Stomach (tissue), 9 donors: ENCODE data around the gene KLHDC10. TPM values are rescaled to one million over a fixed set of nuclear protein-coding genes. Genes with fewer than 3 reads are reported as not detected.
"Not testable (repeated sequence)": the region's sequence is repeated elsewhere in the genome, so short reads cannot be mapped to it uniquely, and the experiment has no call there.

ENCODE experiments used
- DNase-seq, 2 donors: peaks; one replicate each; pipeline versions ENCODE4 v3.0.0 to v3.0.0-alpha.2; 2013 to 2019
- H3K27ac ChIP-seq, 5 donors: fragments of 200-600 bp in 4 of 5; sonication (generic) in 4 of 5; one replicate each; pipeline ENCODE4 v1.5.1; 2013 to 2019; ENCODE audit warnings: mild to moderate bottlenecking in 1 of 5, moderate library complexity in 1 of 5
- H3K27me3 ChIP-seq, 3 donors: fragments of 200-600 bp; sonication (generic); one replicate each; pipeline ENCODE4 v1.5.1; 2017 to 2019; ENCODE audit warnings: mixed run types in 1 of 3
- H3K36me3 ChIP-seq, 4 donors: fragments of 200-600 bp; sonication (generic); 1 replicate in 3 of 4; 2 replicates in 1 of 4; pipeline ENCODE4 v1.5.1; 2016 to 2019
- H3K4me1 ChIP-seq, 4 donors: fragments of 200-600 bp; sonication (generic); one replicate each; pipeline ENCODE4 v1.5.1; 2016 to 2019
- H3K4me3 ChIP-seq, 4 donors: fragments of 200-600 bp; sonication (generic) in 3 of 4; one replicate each; pipeline ENCODE4 v1.5.1; 2016 to 2019; ENCODE audit warnings: mild to moderate bottlenecking in 1 of 4
- H3K9me3 ChIP-seq, 4 donors: fragments of 200-600 bp; sonication (generic); one replicate each; pipeline ENCODE4 v1.5.1; 2016 to 2019
- EP300 ChIP-seq: sonication (generic); formaldehyde crosslinking; IDR thresholded peaks from one replicate; pipeline ENCODE4 v1.6.1; 2017; ENCODE audit warnings: antibody characterized with exemption
- POLR2A ChIP-seq, 4 donors: fragments of 450-650 bp; IDR thresholded peaks; one replicate each; pipeline ENCODE4 v1.6.1; 2016; ENCODE audit warnings: antibody characterized with exemption in 4 of 4, control low read depth in 2 of 4, mild to moderate bottlenecking in 1 of 4, moderate library complexity in 1 of 4
- POLR2AphosphoS5 ChIP-seq, 3 donors: sonication (generic); formaldehyde crosslinking; IDR thresholded peaks; one replicate each; pipeline ENCODE4 v1.6.1; 2016; ENCODE audit warnings: antibody characterized with exemption in 3 of 3
- WGBS, 5 donors: extraction: QIAGEN DNeasy Blood & Tissue Kit in 3 of 5; methylation state at CpG; one replicate each; pipeline versions ENCODE4 v1.1.5 to v1.1.7; 2013 to 2018; 5-methylcytosine and 5-hydroxymethylcytosine counted together
- intact Hi-C: fragments of 100-400 bp; cut with DNase I; formaldehyde crosslinking; loops from one replicate; pipeline ENCODE4 v1.15.1; 2023; ENCODE audit warnings: low total_unique reads
- polyA plus RNA-seq, 3 donors: library from polyadenylated mRNA; stranded (reverse); fragments of 200-250 nt; gene quantifications; one replicate each; pipeline ENCODE4 v1.2.3, GENCODE V29; 2013
- total RNA-seq, 5 donors: library from RNA; depleted of rRNA; stranded (reverse); fragments of >200 nt; gene quantifications; one replicate each; pipeline versions ENCODE4 v1.1.0 to v1.2.3, GENCODE V29; 2014 to 2016
- TF ChIP-seq, protein P1 (sequence below), 7 experiments: fragments of 450-650 bp in 4 of 7; fragments of 200-600 bp in 3 of 7; sonication (generic) in 3 of 7; IDR thresholded peaks; one replicate each; pipeline ENCODE4 v1.5.1; 2016 to 2019; ENCODE audit warnings: antibody characterized with exemption in 7 of 7, control low read depth in 2 of 7, mild to moderate bottlenecking in 1 of 7
- donor health status: healthy with polysubstance abuse.
- donor health status: Bipolar disorder and iron deficiency.
- donor health status: healthy.

The KLHDC10 gene
- total and polyA plus RNA-seq, 8 donors, result 5.8 to 49.0 (median 22.5) TPM

GRCh38 chr7:130040576-130040975 lies 29.8 kb upstream of the KLHDC10 start:
- Histone ChIP-seq H3K4me1 (no peaks in the 10 kb centered on the region), H3K27me3 (no peaks in the 10 kb centered on the region), H3K36me3 (peaks cover 29 to 96% (median 92%) of the 10 kb centered on the region in 4 donors), H3K9me3 (no peaks in the 10 kb centered on the region), H3K27ac (no peak overlapping the region), H3K4me3 (no peak overlapping the region)
- WGBS, 5 donors, result 95 to 99% (median 98%) methylated on average over 4 of the region's 4 CpGs
- intact Hi-C loops, result no loop called here
- no peak for DNase-seq
- TF ChIP-seq EP300 (no peak), POLR2A (IDR thresholded peaks at IDR 0.05) (no peak), POLR2AphosphoS5 (IDR thresholded peaks at IDR 0.05) (no peak)
- TF ChIP-seq, protein P1, sequence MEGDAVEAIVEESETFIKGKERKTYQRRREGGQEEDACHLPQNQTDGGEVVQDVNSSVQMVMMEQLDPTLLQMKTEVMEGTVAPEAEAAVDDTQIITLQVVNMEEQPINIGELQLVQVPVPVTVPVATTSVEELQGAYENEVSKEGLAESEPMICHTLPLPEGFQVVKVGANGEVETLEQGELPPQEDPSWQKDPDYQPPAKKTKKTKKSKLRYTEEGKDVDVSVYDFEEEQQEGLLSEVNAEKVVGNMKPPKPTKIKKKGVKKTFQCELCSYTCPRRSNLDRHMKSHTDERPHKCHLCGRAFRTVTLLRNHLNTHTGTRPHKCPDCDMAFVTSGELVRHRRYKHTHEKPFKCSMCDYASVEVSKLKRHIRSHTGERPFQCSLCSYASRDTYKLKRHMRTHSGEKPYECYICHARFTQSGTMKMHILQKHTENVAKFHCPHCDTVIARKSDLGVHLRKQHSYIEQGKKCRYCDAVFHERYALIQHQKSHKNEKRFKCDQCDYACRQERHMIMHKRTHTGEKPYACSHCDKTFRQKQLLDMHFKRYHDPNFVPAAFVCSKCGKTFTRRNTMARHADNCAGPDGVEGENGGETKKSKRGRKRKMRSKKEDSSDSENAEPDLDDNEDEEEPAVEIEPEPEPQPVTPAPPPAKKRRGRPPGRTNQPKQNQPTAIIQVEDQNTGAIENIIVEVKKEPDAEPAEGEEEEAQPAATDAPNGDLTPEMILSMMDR (IDR thresholded peaks at IDR 0.05), result no peak

GRCh38 chr7:130047831-130048230 lies 22.5 kb upstream of the KLHDC10 start:
- Histone ChIP-seq H3K4me1 (peaks cover 0 to 23% (median 13%) of the 10 kb centered on the region in 4 donors), H3K9me3 (no peaks in the 10 kb centered on the region), H3K4me3 (no peak overlapping the region), H3K27ac (no peak overlapping the region), H3K27me3 (no peaks in the 10 kb centered on the region), H3K36me3 (peaks cover 8 to 56% (median 51%) of the 10 kb centered on the region in 4 donors)
- no peak for TF ChIP-seq POLR2A (IDR thresholded peaks at IDR 0.05)
- no peak for TF ChIP-seq EP300
- no peak for TF ChIP-seq POLR2AphosphoS5 (IDR thresholded peaks at IDR 0.05)
- TF ChIP-seq, protein P1 (IDR thresholded peaks at IDR 0.05), result no peak
- 75 to 93% (median 88%) methylated on average over 4 of the region's 4 CpGs for WGBS, 5 donors
- DNase-seq, result no peak
- intact Hi-C loops, result no loop called here

DNA sequence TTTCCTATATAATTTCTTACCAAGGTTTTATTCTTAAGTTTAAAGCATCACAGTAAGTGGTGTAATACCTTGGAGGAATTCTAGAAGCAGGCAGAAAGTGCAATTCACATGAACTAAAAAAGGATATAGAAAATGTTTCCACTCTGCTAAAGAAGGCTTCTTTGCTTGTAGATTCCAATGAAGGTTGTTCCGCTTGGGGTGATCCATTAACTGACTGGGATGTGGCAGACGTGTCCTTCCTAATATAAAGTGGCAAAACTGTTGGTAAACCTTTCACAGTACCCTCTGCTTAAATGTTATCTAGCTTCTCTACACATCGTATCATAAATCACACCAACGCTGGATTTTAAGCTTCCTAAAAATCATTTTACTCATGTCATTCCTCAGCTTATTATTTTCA lies 21.4 kb upstream of the KLHDC10 start:
- H3K4me1 ChIP-seq, result peaks cover 0 to 23% (median 13%) of the 10 kb centered on the region in 4 donors
- TF ChIP-seq POLR2AphosphoS5 (IDR thresholded peaks at IDR 0.05) (no peak), EP300 (no peak), POLR2A (IDR thresholded peaks at IDR 0.05) (no peak)
- TF ChIP-seq, protein P1 (IDR thresholded peaks at IDR 0.05), result no peak
- 90 to 94% (median 91%) methylated on average over 4 of the region's 4 CpGs for WGBS, 5 donors
- H3K36me3 ChIP-seq, result peaks cover 8 to 45% (median 41%) of the 10 kb centered on the region in 4 donors
- no peak overlapping the region for H3K27ac ChIP-seq
- no peak for DNase-seq
- H3K4me3 ChIP-seq, result no peak overlapping the region
- H3K27me3 ChIP-seq, result no peaks in the 10 kb centered on the region
- intact Hi-C loops, result no loop called here
- no peaks in the 10 kb centered on the region for H3K9me3 ChIP-seq

DNA sequence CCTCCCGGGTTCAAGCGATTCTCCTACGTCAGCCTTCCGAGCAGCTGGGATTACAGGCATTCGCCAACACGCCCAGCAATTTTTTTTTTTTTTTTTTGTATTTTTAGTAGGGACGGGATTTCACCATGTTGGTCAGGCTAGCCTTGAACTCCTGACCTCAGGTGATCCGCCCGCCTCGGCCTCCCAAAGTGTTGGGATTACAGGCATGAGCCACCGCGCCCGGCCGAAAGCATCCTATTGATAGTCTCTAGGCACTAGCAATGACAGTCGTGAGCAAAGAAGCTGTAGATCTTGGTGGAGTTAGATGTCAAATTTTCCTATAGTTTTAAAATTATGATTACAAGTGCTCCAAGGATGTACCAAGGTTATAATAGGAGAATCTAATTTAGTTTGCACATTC lies 18.1 kb upstream of the KLHDC10 start:
- H3K27ac ChIP-seq, H3K27me3 ChIP-seq, DNase-seq, H3K4me3 ChIP-seq, intact Hi-C loops, H3K9me3 ChIP-seq: not testable (repeated sequence)
- 96 to 99% (median 96%) methylated on average over 15 of the region's 15 CpGs for WGBS, 5 donors
- Histone ChIP-seq H3K4me1 (peaks cover 0 to 23% (median 13%) of the 10 kb centered on the region in 4 donors), H3K36me3 (peaks cover 0 to 11% (median 9%) of the 10 kb centered on the region in 4 donors)

- 95 to 98% (median 96%) methylated on average over 8 of the region's 8 CpGs for WGBS, 5 donors
- H3K4me1 ChIP-seq, result peaks cover 0 to 13% (median 8%) of the 10 kb centered on the region in 4 donors
- intact Hi-C loops, H3K36me3 ChIP-seq, H3K27ac ChIP-seq, H3K27me3 ChIP-seq, DNase-seq, H3K4me3 ChIP-seq, H3K9me3 ChIP-seq: not testable (repeated sequence)
Observed at GRCh38 chr7:130055198-130055597, 15.1 kb upstream of the KLHDC10 start.
